ENCODE data around the gene PISD.

The PISD gene

DNA sequence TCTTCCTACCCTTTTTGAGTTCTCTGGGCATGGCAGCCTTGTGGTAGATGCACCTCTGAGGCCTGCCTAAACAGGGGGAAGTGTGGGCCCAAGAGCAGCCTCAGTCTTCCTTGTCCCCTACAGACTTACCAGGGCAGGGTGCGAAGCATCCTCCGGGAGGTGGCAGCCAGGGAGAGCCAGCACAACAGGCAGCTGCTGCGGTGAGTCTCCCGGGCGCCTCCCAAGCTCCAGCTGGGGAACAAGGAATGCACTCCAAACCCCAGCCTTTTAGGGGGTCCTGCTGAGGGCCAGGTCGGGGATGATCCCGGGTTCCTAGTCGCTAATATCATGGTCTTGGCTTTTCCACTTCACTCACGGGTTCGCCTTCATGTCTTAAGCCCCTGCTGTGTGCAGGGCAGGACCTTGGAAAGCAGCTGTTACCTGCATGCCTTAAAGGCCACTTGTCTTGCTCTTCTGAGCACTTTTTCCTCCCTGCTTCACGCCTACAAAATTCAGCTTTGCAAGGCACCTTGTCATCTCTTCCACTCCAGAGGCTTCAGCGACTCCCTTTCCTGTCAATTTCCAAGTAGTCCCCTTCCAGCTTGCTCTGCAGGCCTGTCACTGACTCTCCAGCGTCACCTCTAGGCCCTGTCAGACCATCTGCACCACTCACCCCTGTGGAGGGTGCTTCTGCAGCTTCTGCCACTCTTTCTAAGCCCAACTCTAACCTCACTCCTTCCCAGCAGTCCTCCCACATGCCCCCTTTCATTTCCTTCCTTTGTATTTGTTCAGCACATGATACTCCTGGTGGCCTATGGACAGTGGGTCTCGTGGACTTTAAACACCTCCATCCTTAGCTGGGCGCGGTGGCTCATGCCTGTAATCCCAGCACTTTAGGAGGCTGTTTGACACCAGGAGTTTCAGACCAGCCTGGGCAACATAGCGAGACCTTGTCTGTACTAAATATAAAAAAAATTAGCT is 57.0 kb downstream of the PISD start:
- Histone ChIP-seq H3K36me3 (peaks cover 14% of the 10 kb centered on the region), H3K4me3 (ENCODE audit: low read depth, low read length) (no peak overlapping the region), H3K27ac (no peak overlapping the region), H3K9me3 (ENCODE audit: severe bottlenecking) (no peaks in the 10 kb centered on the region), H3K27me3 (ENCODE audit: insufficient read depth, low read depth, severe bottlenecking) (no peaks in the 10 kb centered on the region)
- TF ChIP-seq, protein P1, sequence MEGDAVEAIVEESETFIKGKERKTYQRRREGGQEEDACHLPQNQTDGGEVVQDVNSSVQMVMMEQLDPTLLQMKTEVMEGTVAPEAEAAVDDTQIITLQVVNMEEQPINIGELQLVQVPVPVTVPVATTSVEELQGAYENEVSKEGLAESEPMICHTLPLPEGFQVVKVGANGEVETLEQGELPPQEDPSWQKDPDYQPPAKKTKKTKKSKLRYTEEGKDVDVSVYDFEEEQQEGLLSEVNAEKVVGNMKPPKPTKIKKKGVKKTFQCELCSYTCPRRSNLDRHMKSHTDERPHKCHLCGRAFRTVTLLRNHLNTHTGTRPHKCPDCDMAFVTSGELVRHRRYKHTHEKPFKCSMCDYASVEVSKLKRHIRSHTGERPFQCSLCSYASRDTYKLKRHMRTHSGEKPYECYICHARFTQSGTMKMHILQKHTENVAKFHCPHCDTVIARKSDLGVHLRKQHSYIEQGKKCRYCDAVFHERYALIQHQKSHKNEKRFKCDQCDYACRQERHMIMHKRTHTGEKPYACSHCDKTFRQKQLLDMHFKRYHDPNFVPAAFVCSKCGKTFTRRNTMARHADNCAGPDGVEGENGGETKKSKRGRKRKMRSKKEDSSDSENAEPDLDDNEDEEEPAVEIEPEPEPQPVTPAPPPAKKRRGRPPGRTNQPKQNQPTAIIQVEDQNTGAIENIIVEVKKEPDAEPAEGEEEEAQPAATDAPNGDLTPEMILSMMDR (IDR thresholded peaks at IDR 0.05; ENCODE audit: low read depth, low read length) = no peak
- DNase-seq = no peak

DNA sequence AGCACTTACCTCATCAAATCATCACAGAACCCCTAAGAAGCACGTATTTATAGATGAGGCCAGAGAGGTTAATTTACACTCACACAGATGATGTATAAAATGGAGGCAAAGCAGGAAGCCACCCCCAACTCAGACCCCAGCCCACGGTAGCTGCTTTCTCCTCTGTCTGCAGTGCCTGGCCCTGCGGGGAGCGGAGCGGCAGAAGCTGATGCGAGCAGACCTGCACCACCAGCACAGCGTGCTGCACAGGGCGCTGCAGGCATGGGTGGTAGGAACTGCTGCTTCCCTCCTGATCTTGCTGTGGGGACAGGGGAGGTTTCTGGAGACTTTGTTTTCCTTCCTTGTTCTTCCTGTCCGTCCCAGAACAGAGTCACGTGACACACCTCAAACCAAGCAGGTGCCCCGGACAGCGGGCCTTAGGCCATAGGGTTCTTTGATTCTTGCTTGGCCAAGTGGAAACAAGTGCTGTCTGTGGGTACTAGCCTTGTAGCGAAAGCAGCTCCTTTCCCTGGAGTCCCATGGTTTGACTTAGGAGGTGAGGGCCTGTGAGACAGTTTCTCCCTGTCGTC is 57.8 kb downstream of the PISD start:
- Histone ChIP-seq H3K4me3 (ENCODE audit: low read depth, low read length) (no peak overlapping the region), H3K36me3 (peaks cover 14% of the 10 kb centered on the region), H3K27me3 (ENCODE audit: insufficient read depth, low read depth, severe bottlenecking) (no peaks in the 10 kb centered on the region), H3K9me3 (ENCODE audit: severe bottlenecking) (no peaks in the 10 kb centered on the region), H3K27ac (no peak overlapping the region)
- no peak for DNase-seq
- TF ChIP-seq, protein P1 (IDR thresholded peaks at IDR 0.05; ENCODE audit: low read depth, low read length) = no peak

DNA sequence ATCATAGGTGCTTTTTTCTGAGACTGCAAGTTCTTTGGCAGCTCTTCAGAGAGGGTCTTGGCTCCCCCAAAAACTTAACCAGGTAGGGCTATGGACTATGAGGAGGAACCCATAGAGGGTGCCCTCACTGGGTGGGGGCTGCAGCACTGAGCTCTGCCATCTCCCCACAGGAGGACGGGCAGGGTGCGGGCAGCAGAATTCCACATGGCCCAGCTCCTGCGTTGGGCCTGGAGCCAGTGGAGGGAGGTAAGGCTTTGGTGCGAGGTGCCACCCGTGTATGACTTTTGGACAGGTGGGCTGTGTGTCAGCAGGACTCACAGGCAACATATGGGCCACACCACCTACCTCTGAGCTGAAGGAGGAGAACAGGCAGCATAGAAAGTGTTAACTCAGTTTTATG is 58.4 kb downstream of the PISD start:
- Histone ChIP-seq H3K9me3 (ENCODE audit: severe bottlenecking) (no peaks in the 10 kb centered on the region), H3K4me3 (ENCODE audit: low read depth, low read length) (no peak overlapping the region), H3K27ac (no peak overlapping the region), H3K36me3 (peaks cover 14% of the 10 kb centered on the region), H3K27me3 (ENCODE audit: insufficient read depth, low read depth, severe bottlenecking) (no peaks in the 10 kb centered on the region)
- no peak for DNase-seq
- TF ChIP-seq, protein P1 (IDR thresholded peaks at IDR 0.05; ENCODE audit: low read depth, low read length) = no peak

DNA sequence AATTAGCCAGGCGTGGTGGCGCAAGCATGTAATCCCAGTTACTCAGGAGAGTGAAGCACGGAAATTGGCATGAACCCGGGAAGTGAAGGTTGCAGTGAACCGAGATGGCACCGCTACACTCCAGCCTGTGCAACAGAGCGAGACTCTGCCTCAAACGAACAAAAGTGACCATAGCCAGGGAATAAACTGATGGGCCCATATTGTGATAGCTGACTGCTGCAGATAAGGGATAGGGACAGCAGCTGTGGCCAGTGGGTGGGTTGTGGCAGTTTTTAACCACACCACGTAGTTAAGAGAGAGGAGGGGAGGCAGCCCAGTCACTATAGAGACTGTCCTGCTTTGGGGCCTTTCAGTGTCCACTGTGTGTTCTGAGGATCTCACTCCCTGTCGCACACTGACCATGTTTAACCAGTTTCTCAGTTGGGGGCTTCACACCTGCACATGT is 58.9 kb downstream of the PISD start:
- H3K27ac ChIP-seq = no peak overlapping the region
- TF ChIP-seq, protein P1 (IDR thresholded peaks at IDR 0.05; ENCODE audit: low read depth, low read length) = no peak
- no peaks in the 10 kb centered on the region for H3K9me3 ChIP-seq (ENCODE audit: severe bottlenecking)
- no peak for DNase-seq
- H3K27me3 ChIP-seq (ENCODE audit: insufficient read depth, low read depth, severe bottlenecking) = no peaks in the 10 kb centered on the region
- no peak overlapping the region for H3K4me3 ChIP-seq (ENCODE audit: low read depth, low read length)
- H3K36me3 ChIP-seq = peaks cover 14% of the 10 kb centered on the region

DNA sequence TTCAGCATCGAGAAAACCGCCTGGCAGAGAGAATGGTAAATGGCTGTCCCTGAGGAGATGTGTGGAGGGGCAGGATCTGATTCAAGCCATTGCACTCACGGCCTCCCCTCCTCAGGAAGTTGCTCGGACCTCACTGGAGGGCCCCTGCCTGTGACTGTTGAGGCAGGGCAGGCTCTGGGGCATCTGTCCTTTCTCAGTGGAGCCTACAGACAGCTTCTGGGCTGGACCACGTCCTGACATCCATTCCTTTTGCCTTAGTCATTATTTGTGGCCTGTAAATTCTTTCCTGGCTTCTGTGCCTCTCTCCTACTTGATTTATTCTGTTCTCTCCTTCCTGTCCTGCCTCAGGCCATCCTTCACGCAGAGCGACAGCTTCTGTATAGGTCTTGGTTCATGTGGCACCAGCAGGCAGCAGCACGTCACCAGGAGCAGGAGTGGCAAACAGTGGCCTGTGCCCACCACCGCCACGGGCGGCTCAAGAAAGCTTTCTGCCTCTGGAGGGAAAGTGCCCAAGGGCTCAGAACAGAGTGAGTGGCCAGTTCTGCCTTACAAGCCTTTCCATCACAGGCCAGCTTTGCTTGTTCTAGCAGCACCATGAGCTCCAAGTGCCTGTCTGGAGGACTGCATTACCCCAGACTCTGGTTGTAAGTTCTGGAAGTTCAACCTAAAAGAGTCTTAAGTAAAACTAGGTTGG is 59.6 kb downstream of the PISD start:
- Histone ChIP-seq H3K36me3 (peaks cover 14% of the 10 kb centered on the region), H3K27me3 (ENCODE audit: insufficient read depth, low read depth, severe bottlenecking) (no peaks in the 10 kb centered on the region), H3K4me3 (ENCODE audit: low read depth, low read length) (no peak overlapping the region), H3K9me3 (ENCODE audit: severe bottlenecking) (no peaks in the 10 kb centered on the region), H3K27ac (no peak overlapping the region)
- DNase-seq = no peak
- TF ChIP-seq, protein P1 (IDR thresholded peaks at IDR 0.05; ENCODE audit: low read depth, low read length) = no peak

Data from WERI-Rb-1 (cell line).